Natural killer cell (primary cell): ENCODE results near the gene MRPL52. TPM values are rescaled to one million over a fixed set of nuclear protein-coding genes. Genes with fewer than 3 reads are reported as not detected.

Experiments used
- ATAC-seq, 3 donors: fragments of 150-1000 bp in 2 of 3; fragments of 200-7000 bp in 1 of 3; cut with Tn5 transposase; 1 replicate in 1 of 3; 2 replicates in 2 of 3; pipeline ENCODE4 v1.10.0; 2021; ENCODE audit warnings: mild to moderate bottlenecking in 2 of 3, moderate library complexity in 2 of 3
- DNase-seq, 2 donors: peaks; one replicate each; pipeline versions ENCODE4 v3.0.0 to v3.0.0-alpha.2; 2013 to 2021; ENCODE audit warnings: mixed read lengths in 1 of 2
- H3K27ac ChIP-seq: one replicate; pipeline ENCODE4 v1.5.1; 2013; ENCODE audit warnings: mild to moderate bottlenecking, low read length
- H3K27me3 ChIP-seq: one replicate; pipeline ENCODE4 v1.6.1; 2013; ENCODE audit warnings: low read length; ENCODE audit not compliant: control insufficient read depth, insufficient read depth
- H3K36me3 ChIP-seq: one replicate; pipeline ENCODE4 v1.6.1; 2013; ENCODE audit warnings: low read length; ENCODE audit not compliant: control insufficient read depth, insufficient read depth
- H3K4me1 ChIP-seq: one replicate; pipeline ENCODE4 v1.6.1; 2013; ENCODE audit warnings: low read length; ENCODE audit not compliant: control insufficient read depth, insufficient read depth
- H3K4me3 ChIP-seq: one replicate; pipeline ENCODE4 v1.5.1; 2013; ENCODE audit warnings: low read length
- H3K9me3 ChIP-seq: one replicate; pipeline ENCODE4 v1.6.1; 2013; ENCODE audit warnings: low read length; ENCODE audit not compliant: control insufficient read depth, insufficient read depth
- H3K27ac Mint-ChIP-seq, 2 donors: one replicate each; pipeline ENCODE4 v1.8.0; 2022; ENCODE audit warnings: mild to moderate bottlenecking in 2 of 2, mixed read lengths in 2 of 2, moderate library complexity in 1 of 2
- H3K27me3 Mint-ChIP-seq, 2 donors: one replicate each; pipeline ENCODE4 v1.8.0; 2022; ENCODE audit warnings: low read depth in 2 of 2, mixed read lengths in 2 of 2
- H3K36me3 Mint-ChIP-seq: one replicate; pipeline ENCODE4 v1.8.0; 2022; ENCODE audit warnings: mixed read lengths
- H3K4me1 Mint-ChIP-seq, 2 donors: one replicate each; pipeline ENCODE4 v1.8.0; 2022; ENCODE audit warnings: mixed read lengths in 2 of 2
- H3K4me3 Mint-ChIP-seq: one replicate; pipeline ENCODE4 v1.8.0; 2022; ENCODE audit warnings: mild to moderate bottlenecking, moderate library complexity, mixed read lengths
- H3K9me3 Mint-ChIP-seq, 2 donors: one replicate each; pipeline ENCODE4 v1.8.0; 2022; ENCODE audit warnings: mixed read lengths in 2 of 2
- WGBS: methylation state at CpG from one replicate; pipeline ENCODE4 v1.1.7; 2013; ENCODE audit warnings: missing lambda C conversion rate; ENCODE audit not compliant: insufficient coverage; 5-methylcytosine and 5-hydroxymethylcytosine counted together
- intact Hi-C: fragments of 100-400 bp; cut with micrococcal nuclease; formaldehyde crosslinking; loops from one replicate; pipeline ENCODE4 v1.14.2; 2022
- total RNA-seq, 4 donors: library from RNA; stranded (reverse); fragments of 120-200 nt in 1 of 4; gene quantifications; one replicate each; pipeline versions ENCODE4 v1.2.3 to v1.2.4, GENCODE V29; 2013 to 2022
- TF ChIP-seq, protein P1 (sequence below): fragments of 200-600 bp; IDR thresholded peaks from one replicate; pipeline ENCODE4 v1.8.0; 2022; ENCODE audit warnings: antibody characterized with exemption

The MRPL52 gene
- 10 to 100 TPM; 40.5 to 42.0 (median 41.6) TPM for total RNA-seq
- 41.7 TPM for total RNA-seq (2013)

DNA sequence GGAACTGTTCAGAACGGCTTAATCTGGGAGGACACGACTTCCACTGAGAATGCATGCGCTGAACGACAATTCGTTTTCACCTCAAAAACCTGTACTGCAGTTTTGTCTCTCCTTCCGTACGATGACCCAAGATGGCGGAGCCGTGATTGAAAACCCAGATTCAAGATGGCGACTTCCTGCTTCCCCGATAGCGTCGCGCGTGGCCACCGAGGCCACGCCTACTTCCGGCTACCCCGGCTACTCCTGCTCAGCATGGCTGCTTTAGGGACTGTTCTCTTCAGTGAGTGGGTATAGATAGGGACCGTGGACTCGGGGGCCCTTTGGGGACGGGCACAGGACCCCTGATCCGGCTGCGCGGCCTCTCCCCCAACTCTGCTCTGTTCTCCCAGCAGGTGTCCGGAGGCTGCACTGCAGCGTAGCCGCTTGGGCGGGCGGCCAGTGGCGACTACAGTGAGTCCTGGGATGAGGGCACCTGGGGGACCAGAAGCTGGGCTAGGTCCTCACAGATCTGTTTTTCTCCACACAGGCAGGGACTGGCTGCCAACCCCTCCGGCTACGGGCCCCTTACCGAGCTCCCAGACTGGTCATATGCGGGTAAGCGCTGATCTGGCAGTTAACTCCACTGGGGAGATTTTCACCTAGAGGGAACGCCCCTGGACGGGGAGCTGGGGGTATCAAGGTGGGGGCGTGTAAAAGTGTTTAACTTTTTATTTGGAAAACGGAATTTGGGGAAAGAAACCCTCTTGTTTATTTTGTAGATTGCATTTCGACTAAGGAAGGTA lies at the start of gene MRPL52:
MRPL52 (plus strand) TSS at position 227 of the 782 bp plus-strand sequence; CDS start at position 253, 26 bp downstream.
- no peaks in the 10 kb centered on the region for H3K9me3 Mint-ChIP-seq
- Histone ChIP-seq H3K9me3 (no peaks in the 10 kb centered on the region), H3K4me1 (peaks cover 13% of the 10 kb centered on the region), H3K36me3 (peaks cover 9% of the 10 kb centered on the region), H3K4me3 (peak within 1 kb of the TSS; percentile 61), H3K27ac (peak within 1 kb of the TSS; percentile 84), H3K27me3 (no peaks in the 10 kb centered on the region)
- under 1% methylated on average over 41 of the region's 41 CpGs for WGBS
- H3K27ac Mint-ChIP-seq = peak within 1 kb of the TSS; percentile 93 to 94
- H3K27me3 Mint-ChIP-seq = peaks cover 8% of the 10 kb centered on the region in 2 donors
- intact Hi-C loops = loop anchor here (5.0 kb wide), 1 partner anchor 243 kb away; the partner anchor contains the start of gene DAD1
- H3K4me1 Mint-ChIP-seq = peaks cover 16% of the 10 kb centered on the region in 2 donors
- TF ChIP-seq, protein P1, sequence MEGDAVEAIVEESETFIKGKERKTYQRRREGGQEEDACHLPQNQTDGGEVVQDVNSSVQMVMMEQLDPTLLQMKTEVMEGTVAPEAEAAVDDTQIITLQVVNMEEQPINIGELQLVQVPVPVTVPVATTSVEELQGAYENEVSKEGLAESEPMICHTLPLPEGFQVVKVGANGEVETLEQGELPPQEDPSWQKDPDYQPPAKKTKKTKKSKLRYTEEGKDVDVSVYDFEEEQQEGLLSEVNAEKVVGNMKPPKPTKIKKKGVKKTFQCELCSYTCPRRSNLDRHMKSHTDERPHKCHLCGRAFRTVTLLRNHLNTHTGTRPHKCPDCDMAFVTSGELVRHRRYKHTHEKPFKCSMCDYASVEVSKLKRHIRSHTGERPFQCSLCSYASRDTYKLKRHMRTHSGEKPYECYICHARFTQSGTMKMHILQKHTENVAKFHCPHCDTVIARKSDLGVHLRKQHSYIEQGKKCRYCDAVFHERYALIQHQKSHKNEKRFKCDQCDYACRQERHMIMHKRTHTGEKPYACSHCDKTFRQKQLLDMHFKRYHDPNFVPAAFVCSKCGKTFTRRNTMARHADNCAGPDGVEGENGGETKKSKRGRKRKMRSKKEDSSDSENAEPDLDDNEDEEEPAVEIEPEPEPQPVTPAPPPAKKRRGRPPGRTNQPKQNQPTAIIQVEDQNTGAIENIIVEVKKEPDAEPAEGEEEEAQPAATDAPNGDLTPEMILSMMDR = no peak
- DNase-seq = peak; percentile 77 to 97
- ATAC-seq = peak; percentile 96 to 97 (median 96)
- no peaks in the 10 kb centered on the region for H3K36me3 Mint-ChIP-seq
- H3K4me3 Mint-ChIP-seq = peak within 1 kb of the TSS; percentile 94

GRCh38 chr14:22780105-22780679 lies 49.5 kb upstream of the MRPL52 start:
- no peaks in the 10 kb centered on the region for H3K4me1 ChIP-seq
- no peak overlapping the region for H3K4me3 Mint-ChIP-seq
- H3K36me3 ChIP-seq = no peaks in the 10 kb centered on the region
- H3K27me3 ChIP-seq = no peaks in the 10 kb centered on the region
- H3K9me3 Mint-ChIP-seq = no peaks in the 10 kb centered on the region
- no peak overlapping the region for H3K27ac Mint-ChIP-seq
- TF ChIP-seq, protein P1 = no peak
- no peak for ATAC-seq
- no peaks in the 10 kb centered on the region for H3K9me3 ChIP-seq
- no peak overlapping the region for H3K27ac ChIP-seq
- no peaks in the 10 kb centered on the region for H3K27me3 Mint-ChIP-seq
- intact Hi-C loops = no loop called here
- no peaks in the 10 kb centered on the region for H3K36me3 Mint-ChIP-seq
- no peaks in the 10 kb centered on the region for H3K4me1 Mint-ChIP-seq
- no peak overlapping the region for H3K4me3 ChIP-seq
- DNase-seq = no peak
- 97% methylated on average over 2 of the region's 2 CpGs for WGBS

- Mint-ChIP-seq H3K4me1 (no peaks in the 10 kb centered on the region), H3K27ac (no peak overlapping the region), H3K27me3 (no peaks in the 10 kb centered on the region), H3K4me3 (no peak overlapping the region), H3K9me3 (no peaks in the 10 kb centered on the region), H3K36me3 (no peaks in the 10 kb centered on the region)
- DNase-seq (no peak), ATAC-seq (no peak)
- H3K27me3 ChIP-seq = no peaks in the 10 kb centered on the region
- H3K36me3 ChIP-seq = no peaks in the 10 kb centered on the region
- H3K4me3 ChIP-seq = no peak overlapping the region
- H3K9me3 ChIP-seq = no peaks in the 10 kb centered on the region
- WGBS = 84% methylated on average over 5 of the region's 5 CpGs
- intact Hi-C loops = no loop called here
- no peaks in the 10 kb centered on the region for H3K4me1 ChIP-seq
- TF ChIP-seq, protein P1 = no peak
- no peak overlapping the region for H3K27ac ChIP-seq
Observed at GRCh38 chr14:22780941-22781300, 48.8 kb upstream of the MRPL52 start.
